Islet precursor cell (in vitro differentiated cells): ENCODE results near the gene COX18.

ENCODE experiments used
- DNase-seq: peaks from one replicate; pipeline ENCODE4 v3.0.0-alpha.2; 2018

COX18 gene

GRCh38 chr4:73051625-73052024 lies 17.9 kb downstream of the COX18 start:
- DNase-seq = no peak

DNA sequence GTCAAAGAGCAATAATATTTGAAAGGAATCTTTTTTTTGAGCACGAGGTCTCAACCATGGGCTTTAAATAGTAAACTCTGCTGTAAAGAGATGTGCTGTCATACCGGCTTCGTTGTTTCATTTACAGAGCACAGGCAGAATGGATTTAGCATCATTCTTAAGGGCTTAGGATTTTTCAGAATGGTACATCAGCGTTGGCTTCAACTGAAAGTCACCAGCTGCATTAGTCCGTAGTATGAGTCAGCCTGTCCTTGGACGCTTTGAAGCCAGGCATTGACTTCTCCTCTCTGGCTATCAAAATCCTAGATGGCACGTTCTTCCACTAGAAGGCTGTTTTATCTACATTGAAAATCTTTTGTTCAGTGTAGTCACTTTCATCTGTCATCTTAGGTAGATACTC lies 23.6 kb downstream of the COX18 start:
- no peak for DNase-seq

DNA sequence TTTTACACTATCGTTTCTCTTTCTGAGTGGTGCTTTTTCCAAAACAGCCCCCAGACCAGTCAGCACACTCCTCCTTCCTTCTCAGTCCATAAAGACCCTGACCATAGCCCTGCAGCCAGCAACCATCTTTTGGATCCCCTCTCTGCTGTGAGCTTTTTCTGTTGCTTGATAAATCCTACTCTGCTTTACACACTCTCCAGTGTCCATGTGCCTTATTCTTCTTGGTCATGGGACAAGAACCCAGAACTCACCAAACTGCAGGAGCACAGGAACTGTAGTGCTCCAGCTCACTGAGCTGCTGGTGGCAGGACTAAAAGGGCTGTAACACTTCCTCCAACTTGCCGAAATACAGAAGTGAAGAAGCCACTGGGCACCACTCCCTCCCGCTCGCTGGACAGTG lies 32.5 kb downstream of the COX18 start:
- no peak for DNase-seq

- no peak for DNase-seq
Observed at GRCh38 chr4:73036123-73036522, 33.4 kb downstream of the COX18 start.

DNA sequence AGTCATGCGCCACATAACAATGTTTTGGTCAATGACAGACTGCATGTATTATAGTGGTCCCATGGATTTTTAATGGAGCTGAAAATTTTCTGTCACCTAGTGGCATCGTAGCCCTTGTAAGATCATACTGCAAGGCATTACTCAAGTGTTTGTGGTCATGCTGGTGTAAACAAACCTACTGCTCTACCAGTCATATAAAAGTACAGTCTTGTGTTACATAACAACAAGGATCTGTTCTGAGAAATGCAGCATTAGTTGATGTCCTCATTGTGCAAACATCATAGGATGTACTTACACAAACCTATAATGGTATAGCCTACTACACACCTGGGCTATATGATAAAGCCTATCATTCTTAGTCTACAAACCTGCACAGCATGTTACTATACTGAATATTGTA lies 34.6 kb downstream of the COX18 start:
- no peak for DNase-seq

- no peak for DNase-seq
Observed at GRCh38 chr4:73028621-73029020, 40.9 kb downstream of the COX18 start.

DNA sequence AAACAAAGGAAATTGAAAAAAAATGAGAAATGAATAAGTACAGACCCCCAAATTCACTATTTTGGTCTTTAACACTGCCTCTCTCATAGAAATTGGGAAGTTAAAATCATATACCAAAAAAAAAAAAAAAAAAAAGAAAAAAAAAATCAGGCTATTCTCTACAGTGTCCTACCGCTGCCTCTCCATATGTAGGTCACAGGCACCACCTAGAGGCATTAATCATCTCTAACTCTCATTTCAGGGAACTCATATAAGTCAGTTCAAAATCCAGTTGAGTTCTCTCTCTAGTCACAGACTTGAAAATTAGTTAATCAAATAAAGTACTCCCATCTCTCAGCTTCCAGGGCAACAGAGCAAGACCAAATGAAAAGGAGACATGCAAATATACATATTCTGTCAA lies 47.9 kb downstream of the COX18 start:
- no peak for DNase-seq

- no peak for DNase-seq
Observed at GRCh38 chr4:73019462-73020047, 50.0 kb downstream of the COX18 start.

GRCh38 chr4:73018595-73018994 lies 50.9 kb downstream of the COX18 start:
- DNase-seq = peak; percentile 54

DNA sequence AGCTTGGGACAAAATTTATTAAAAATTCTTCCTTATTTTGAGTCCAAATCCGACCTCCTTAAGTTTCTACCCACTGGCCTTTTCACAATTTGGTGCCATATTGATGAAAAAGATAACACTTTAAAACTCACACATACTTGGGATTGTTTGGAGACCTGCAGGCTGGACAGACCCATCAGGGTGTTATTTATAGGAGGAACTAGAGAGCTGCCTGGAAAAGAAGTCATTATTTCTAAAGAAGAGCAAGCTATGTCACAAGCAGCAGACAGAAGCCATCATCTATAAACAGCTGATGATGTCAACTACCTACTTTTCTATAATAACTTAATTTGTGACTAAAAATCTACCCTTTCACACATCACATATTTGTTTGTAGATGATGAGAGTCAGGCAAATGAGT lies 56.2 kb downstream of the COX18 start:
- no peak for DNase-seq

- DNase-seq = no peak
Observed at GRCh38 chr4:73012673-73013072, 56.8 kb downstream of the COX18 start.

DNA sequence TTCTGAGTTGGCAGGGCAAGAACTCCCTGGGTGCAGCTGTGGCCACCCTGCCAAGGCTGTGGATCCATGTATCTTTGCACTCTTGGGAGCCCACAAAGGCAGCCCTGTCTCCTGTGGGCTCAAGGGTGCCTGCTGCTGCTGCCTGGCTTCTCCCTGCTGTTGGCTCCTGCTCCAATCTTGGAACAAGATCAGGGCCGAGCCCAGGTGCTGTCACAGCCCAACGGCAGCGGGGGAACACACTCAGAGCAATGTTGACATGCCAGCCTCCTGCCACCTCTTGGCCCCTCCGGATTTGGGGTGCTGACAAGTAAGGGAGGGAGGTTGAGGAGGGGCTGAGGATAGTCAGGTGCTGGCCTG lies 57.9 kb downstream of the COX18 start:
- no peak for DNase-seq

GRCh38 chr4:73010789-73011628 lies 58.5 kb downstream of the COX18 start:
- DNase-seq = no peak

- DNase-seq = no peak
Observed at GRCh38 chr4:73007526-73008100, 61.9 kb downstream of the COX18 start.

- DNase-seq = no peak
Observed at GRCh38 chr4:73006286-73006990, 63.1 kb downstream of the COX18 start.

- no peak for DNase-seq
Observed at GRCh38 chr4:73005514-73005913, 64.0 kb downstream of the COX18 start.
